ENCODE results near the gene NEURL4. TPM values are rescaled to one million over a fixed set of nuclear protein-coding genes. Genes with fewer than 3 reads are reported as not detected.

The NEURL4 gene
- total and polyA plus RNA-seq, 2 donors (not counting 1 experiment from before 2014, with no cell fraction given) = 54.6 to 85.2 TPM

DNA sequence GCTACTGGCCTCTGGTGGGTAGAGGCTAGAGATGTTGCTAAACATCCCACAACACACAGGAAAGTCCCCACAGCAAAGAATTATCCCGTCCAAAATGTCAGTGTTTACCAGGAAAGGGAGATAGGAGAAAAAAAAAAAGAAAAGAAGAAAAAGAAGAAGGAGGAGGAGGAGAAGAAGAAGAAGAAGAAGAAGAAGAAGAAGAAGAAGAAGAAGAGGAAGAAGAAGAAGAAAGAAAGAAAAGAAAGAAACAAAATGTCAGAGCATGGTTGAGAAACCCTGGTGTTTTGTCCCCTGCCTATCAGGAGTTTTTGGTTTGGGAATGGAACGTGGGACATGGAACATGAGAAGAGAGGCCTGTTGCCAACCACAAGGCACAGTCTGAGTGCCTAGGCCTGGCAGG lies 28.2 kb upstream of the NEURL4 start:
- H3K27ac ChIP-seq (ENCODE audit: low read length in 2 of 2) = no peak overlapping the region
- DNase-seq = no peak
- POLR2A ChIA-PET = no interaction called here
- no peaks in the 10 kb centered on the region for H3K36me3 ChIP-seq (replicated peaks in 1 of 2; ENCODE audit: control extremely low read depth in 1 of 2, control insufficient read depth in 1 of 2, extremely low read depth in 1 of 2, insufficient read depth in 2 of 2, low read length in 1 of 2)
- no peak overlapping the region for H3K4me2 ChIP-seq (replicated peaks; ENCODE audit: low read depth, low read length, poor library complexity, severe bottlenecking)
- 75% methylated on average over 1 of the region's 2 CpGs for WGBS (ENCODE audit: insufficient coverage)
- peaks cover 0 to 3% (median 1%) of the 10 kb centered on the region in 4 experiments for H3K27me3 ChIP-seq (replicated peaks in 1 of 4; ENCODE audit: control extremely low read depth in 1 of 4, control insufficient read depth in 3 of 4, insufficient read depth in 4 of 4, low read length in 3 of 4)
- peaks cover 4% of the 10 kb centered on the region for H4K20me1 ChIP-seq (ENCODE audit: control insufficient read depth, insufficient read depth, low read length, poor library complexity, severe bottlenecking)
- TF ChIP-seq EZH2 (IDR thresholded peaks at IDR 0.05; ENCODE audit: borderline replicate concordance, insufficient read depth, low read depth, low read length, poor library complexity, severe bottlenecking) = no peak
- TF ChIP-seq, protein P1, sequence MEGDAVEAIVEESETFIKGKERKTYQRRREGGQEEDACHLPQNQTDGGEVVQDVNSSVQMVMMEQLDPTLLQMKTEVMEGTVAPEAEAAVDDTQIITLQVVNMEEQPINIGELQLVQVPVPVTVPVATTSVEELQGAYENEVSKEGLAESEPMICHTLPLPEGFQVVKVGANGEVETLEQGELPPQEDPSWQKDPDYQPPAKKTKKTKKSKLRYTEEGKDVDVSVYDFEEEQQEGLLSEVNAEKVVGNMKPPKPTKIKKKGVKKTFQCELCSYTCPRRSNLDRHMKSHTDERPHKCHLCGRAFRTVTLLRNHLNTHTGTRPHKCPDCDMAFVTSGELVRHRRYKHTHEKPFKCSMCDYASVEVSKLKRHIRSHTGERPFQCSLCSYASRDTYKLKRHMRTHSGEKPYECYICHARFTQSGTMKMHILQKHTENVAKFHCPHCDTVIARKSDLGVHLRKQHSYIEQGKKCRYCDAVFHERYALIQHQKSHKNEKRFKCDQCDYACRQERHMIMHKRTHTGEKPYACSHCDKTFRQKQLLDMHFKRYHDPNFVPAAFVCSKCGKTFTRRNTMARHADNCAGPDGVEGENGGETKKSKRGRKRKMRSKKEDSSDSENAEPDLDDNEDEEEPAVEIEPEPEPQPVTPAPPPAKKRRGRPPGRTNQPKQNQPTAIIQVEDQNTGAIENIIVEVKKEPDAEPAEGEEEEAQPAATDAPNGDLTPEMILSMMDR (IDR thresholded peaks at IDR 0.05) = no peak
- CTCF ChIA-PET = interaction anchor here (3.7 to 5.9 kb wide), 3 partner anchors 79 to 203 kb away, joined by 18 to 43 read pairs (median 39); partner anchors contain the start of genes SENP3 and TMEM102
- peaks cover 11% of the 10 kb centered on the region for H3K79me2 ChIP-seq (ENCODE audit: control insufficient read depth, insufficient read depth, low read length)
- peaks cover 21% of the 10 kb centered on the region for H3K4me1 Mint-ChIP-seq
- intact Hi-C loops (cut with micrococcal nuclease) = no loop called here
- no peaks in the 10 kb centered on the region for H3K9me3 ChIP-seq (ENCODE audit: control extremely low read depth in 1 of 3, control insufficient read depth in 2 of 3, insufficient read depth in 1 of 3, low read length in 2 of 3)
- peaks cover 9 to 27% of the 10 kb centered on the region in 2 donors for H3K4me1 ChIP-seq (ENCODE audit: control insufficient read depth in 2 of 2, insufficient read depth in 2 of 2, low read length in 2 of 2)
- ATAC-seq (ENCODE audit: low read depth) = no peak
- no peak overlapping the region for H3K4me3 ChIP-seq (ENCODE audit: control extremely low read depth in 1 of 5, extremely low read depth in 1 of 5, insufficient read depth in 1 of 5, low read depth in 2 of 5, low read length in 4 of 5)
- no peak overlapping the region for H3K4me3 Mint-ChIP-seq
- H3K27me3 Mint-ChIP-seq = no peaks in the 10 kb centered on the region
- H2AFZ ChIP-seq (ENCODE audit: insufficient read depth, low read depth, low read length, poor library complexity, severe bottlenecking) = no peak overlapping the region
- H3K27ac Mint-ChIP-seq = no peak overlapping the region
- H3K9ac ChIP-seq (ENCODE audit: low read length) = no peak overlapping the region
- H3K9me3 Mint-ChIP-seq (ENCODE audit: insufficient read depth) = no peaks in the 10 kb centered on the region

DNA sequence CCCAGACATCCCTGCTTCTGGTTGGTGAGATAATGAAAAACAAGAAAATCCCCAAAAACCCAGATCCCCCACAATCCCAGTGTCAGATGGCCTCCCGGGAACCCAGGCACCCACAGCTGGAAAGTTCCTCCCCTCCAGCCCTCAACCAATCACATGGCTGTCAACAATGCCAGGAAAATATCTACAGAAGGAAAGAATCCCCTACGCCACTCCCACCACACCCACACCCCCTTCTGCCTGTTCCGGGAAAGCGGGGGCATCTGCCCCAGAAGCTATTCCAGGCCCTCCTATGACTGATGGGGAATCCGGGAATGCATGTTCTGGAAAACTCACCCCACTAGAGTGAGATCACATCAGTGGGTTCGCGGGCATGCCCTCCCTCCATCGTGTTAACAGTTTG lies 27.6 kb upstream of the NEURL4 start:
- peaks cover 0 to under 1% (median 0%) of the 10 kb centered on the region in 4 experiments for H3K27me3 ChIP-seq (replicated peaks in 1 of 4; ENCODE audit: control extremely low read depth in 1 of 4, control insufficient read depth in 3 of 4, insufficient read depth in 4 of 4, low read length in 3 of 4)
- intact Hi-C loops (cut with micrococcal nuclease) = loop anchor here (1.0 kb wide), 7 partner anchors 38 to 332 kb away; partner anchors contain the start of genes PLSCR3, POLR2A, SENP3 and TMEM102
- no peak overlapping the region for H3K4me2 ChIP-seq (replicated peaks; ENCODE audit: low read depth, low read length, poor library complexity, severe bottlenecking)
- Mint-ChIP-seq H3K27ac (peak overlapping the region; percentile 56), H3K9me3 (ENCODE audit: insufficient read depth) (no peaks in the 10 kb centered on the region), H3K4me3 (no peak overlapping the region), H3K27me3 (no peaks in the 10 kb centered on the region), H3K4me1 (peaks cover 24% of the 10 kb centered on the region)
- peaks cover 4% of the 10 kb centered on the region for H4K20me1 ChIP-seq (ENCODE audit: control insufficient read depth, insufficient read depth, low read length, poor library complexity, severe bottlenecking)
- ChIA-PET CTCF (interaction anchor here (0.7 to 5.9 kb wide), 25 partner anchors 27 to 331 kb away, joined by 3 to 43 read pairs (median 6); partner anchors contain the start of genes NEURL4, NLGN2, PLSCR3 and SENP3), POLR2A (interaction anchor here (0.6 to 1.2 kb wide), 2 partner anchors 80 to 87 kb away, joined by 3 to 6 read pairs; no protein-coding TSS in a partner anchor)
- H3K4me3 ChIP-seq (ENCODE audit: control extremely low read depth in 1 of 5, extremely low read depth in 1 of 5, insufficient read depth in 1 of 5, low read depth in 2 of 5, low read length in 4 of 5) = no peak overlapping the region
- H3K79me2 ChIP-seq (ENCODE audit: control insufficient read depth, insufficient read depth, low read length) = peaks cover 14% of the 10 kb centered on the region
- no peak overlapping the region for H3K27ac ChIP-seq (ENCODE audit: low read length in 2 of 2)
- no peaks in the 10 kb centered on the region for H3K36me3 ChIP-seq (replicated peaks in 1 of 2; ENCODE audit: control extremely low read depth in 1 of 2, control insufficient read depth in 1 of 2, extremely low read depth in 1 of 2, insufficient read depth in 2 of 2, low read length in 1 of 2)
- DNase-seq (peak; percentile 11), ATAC-seq (ENCODE audit: low read depth) (no peak)
- H3K9ac ChIP-seq (ENCODE audit: low read length) = no peak overlapping the region
- TF ChIP-seq, protein P1 (IDR thresholded peaks at IDR 0.05) = no peak
- no peak for TF ChIP-seq EZH2 (IDR thresholded peaks at IDR 0.05; ENCODE audit: borderline replicate concordance, insufficient read depth, low read depth, low read length, poor library complexity, severe bottlenecking)
- 79% methylated on average over 8 of the region's 8 CpGs for WGBS (ENCODE audit: insufficient coverage)
- H3K4me1 ChIP-seq (ENCODE audit: control insufficient read depth in 2 of 2, insufficient read depth in 2 of 2, low read length in 2 of 2) = peaks cover 9 to 30% of the 10 kb centered on the region in 2 donors
- H2AFZ ChIP-seq (ENCODE audit: insufficient read depth, low read depth, low read length, poor library complexity, severe bottlenecking) = no peak overlapping the region
- H3K9me3 ChIP-seq (ENCODE audit: control extremely low read depth in 1 of 3, control insufficient read depth in 2 of 3, insufficient read depth in 1 of 3, low read length in 2 of 3) = no peaks in the 10 kb centered on the region

Measured in B cell (primary cell).